T-helper 1 cell treated with Interleukin-12 subunit alpha and Interleukin-12 subunit beta and Interleukin-4 antibody, amounts not matched to agents 30 ng/mL and 1 ng/mL, for 36 hours (primary cell): Measurements from ENCODE around the gene PHF20. TPM values are rescaled to one million over a fixed set of nuclear protein-coding genes. Genes with fewer than 3 reads are reported as not detected.
"Not testable (repeated sequence)": the region's sequence is repeated elsewhere in the genome, so short reads cannot be mapped to it uniquely, and the experiment has no call there.

Source experiments
- intact Hi-C: fragments of 100-400 bp; cut with micrococcal nuclease; formaldehyde crosslinking; loops from one replicate; pipeline ENCODE4 v1.15.1; 2024
- total RNA-seq: library from RNA; stranded (reverse); gene quantifications from 2 replicates; pipeline ENCODE4 v1.2.3, GENCODE V29; 2022

Gene PHF20
- 62.7 and 64.1 TPM in 2 replicates for total RNA-seq

GRCh38 chr20:35771689-35772562, at the start of gene PHF20:
Gene PHF20 (plus strand): TSS chr20:35772015. CDS start chr20:35801523, 29,508 bp downstream.
- intact Hi-C loops = loop anchor here (1.0 to 2.0 kb wide), 8 partner anchors 30 to 693 kb away; partner anchors contain the start of genes CPNE1, EIF6, ERGIC3 and RBM12

- intact Hi-C loops = not testable (repeated sequence)
Measured at GRCh38 chr20:35723275-35723639, 48.6 kb upstream of the PHF20 start.

GRCh38 chr20:35723652-35724320, 48.0 kb upstream of the PHF20 start:
- intact Hi-C loops = not testable (repeated sequence)

GRCh38 chr20:35724321-35725230, 47.2 kb upstream of the PHF20 start:
- intact Hi-C loops = no loop called here

GRCh38 chr20:35726842-35727711, 44.7 kb upstream of the PHF20 start:
- intact Hi-C loops = no loop called here

GRCh38 chr20:35729283-35729807, 42.5 kb upstream of the PHF20 start:
- intact Hi-C loops = no loop called here

GRCh38 chr20:35729836-35730582, 41.8 kb upstream of the PHF20 start:
- intact Hi-C loops = loop anchor here (10.0 kb wide), 1 partner anchor 1205 kb away; no protein-coding TSS in a partner anchor

- intact Hi-C loops = loop anchor here (1.0 to 10.0 kb wide), 2 partner anchors 8 to 1204 kb away; no protein-coding TSS in a partner anchor
Measured at GRCh38 chr20:35730583-35731468, 41.0 kb upstream of the PHF20 start.

GRCh38 chr20:35731469-35731788, 40.4 kb upstream of the PHF20 start:
- intact Hi-C loops = loop anchor here (1.0 to 10.0 kb wide), 2 partner anchors 8 to 1203 kb away; no protein-coding TSS in a partner anchor

- intact Hi-C loops = loop anchor here (1.0 to 10.0 kb wide), 2 partner anchors 7 to 1203 kb away; no protein-coding TSS in a partner anchor
Measured at GRCh38 chr20:35731862-35732643, 39.8 kb upstream of the PHF20 start.

GRCh38 chr20:35732644-35732982, 39.2 kb upstream of the PHF20 start:
- intact Hi-C loops = loop anchor here (10.0 kb wide), 1 partner anchor 1202 kb away; no protein-coding TSS in a partner anchor

GRCh38 chr20:35734374-35734773, 37.4 kb upstream of the PHF20 start:
- intact Hi-C loops = loop anchor here (2.0 to 10.0 kb wide), 2 partner anchors 24 to 1200 kb away; no protein-coding TSS in a partner anchor

- intact Hi-C loops = loop anchor here (2.0 to 10.0 kb wide), 2 partner anchors 24 to 1200 kb away; no protein-coding TSS in a partner anchor
Measured at GRCh38 chr20:35734777-35735649, 36.8 kb upstream of the PHF20 start.

- intact Hi-C loops = loop anchor here (2.0 to 10.0 kb wide), 2 partner anchors 25 to 1199 kb away; no protein-coding TSS in a partner anchor
Measured at GRCh38 chr20:35735826-35736470, 35.9 kb upstream of the PHF20 start.

GRCh38 chr20:35737865-35738333, 33.9 kb upstream of the PHF20 start:
- intact Hi-C loops = loop anchor here (10.0 kb wide), 1 partner anchor 1197 kb away; no protein-coding TSS in a partner anchor
